Stimulated activated CD4-positive, alpha-beta T cell treated with anti-CD3 and anti-CD28 coated beads, Interleukin-15, amount 100 ng/mL, for 1 hour (primary cell): Measurements from ENCODE around the gene SALL3.
"Not testable (repeated sequence)": the region's sequence is repeated elsewhere in the genome, so short reads cannot be mapped to it uniquely, and the experiment has no call there.

ENCODE experiments used
- DNase-seq, 2 donors: peaks; one replicate each; pipeline ENCODE4 v3.0.0-alpha.2; 2020; ENCODE audit warnings: low read depth in 1 of 2, low spot score in 1 of 2

Gene SALL3

GRCh38 chr18:78979730-78980278 lies at the start of gene SALL3:
Gene SALL3, plus strand, starts transcription at chr18:78979818. Its CDS starts 457 bp downstream, at chr18:78980275.
- no peak for DNase-seq

GRCh38 chr18:78932281-78932680 lies 47.3 kb upstream of the SALL3 start:
- DNase-seq: no peak

GRCh38 chr18:78934003-78934402 lies 45.6 kb upstream of the SALL3 start:
- no peak for DNase-seq

- no peak for DNase-seq
Measured at GRCh38 chr18:78934551-78935225, 44.9 kb upstream of the SALL3 start.

- DNase-seq: no peak
Measured at GRCh38 chr18:78935406-78935805, 44.2 kb upstream of the SALL3 start.

- no peak for DNase-seq
Measured at GRCh38 chr18:78936251-78937005, 43.2 kb upstream of the SALL3 start.

GRCh38 chr18:78937166-78937565 lies 42.5 kb upstream of the SALL3 start:
- DNase-seq: no peak

GRCh38 chr18:78939105-78939504 lies 40.5 kb upstream of the SALL3 start:
- DNase-seq: no peak

GRCh38 chr18:78939734-78940494 lies 39.7 kb upstream of the SALL3 start:
- DNase-seq: no peak

- not testable (repeated sequence) for DNase-seq
Measured at GRCh38 chr18:78942236-78942635, 37.4 kb upstream of the SALL3 start.

- DNase-seq: no peak
Measured at GRCh38 chr18:78945628-78946027, 34.0 kb upstream of the SALL3 start.

- no peak for DNase-seq
Measured at GRCh38 chr18:78947291-78947690, 32.3 kb upstream of the SALL3 start.

GRCh38 chr18:78948221-78948620 lies 31.4 kb upstream of the SALL3 start:
- DNase-seq: no peak

- DNase-seq: no peak
Measured at GRCh38 chr18:78948707-78949106, 30.9 kb upstream of the SALL3 start.

GRCh38 chr18:78949216-78949615 lies 30.4 kb upstream of the SALL3 start:
- no peak for DNase-seq

GRCh38 chr18:78950386-78950785 lies 29.2 kb upstream of the SALL3 start:
- no peak for DNase-seq

- DNase-seq: no peak
Measured at GRCh38 chr18:78953566-78953965, 26.1 kb upstream of the SALL3 start.

GRCh38 chr18:78955051-78955450 lies 24.6 kb upstream of the SALL3 start:
- no peak for DNase-seq

- DNase-seq: no peak
Measured at GRCh38 chr18:78957140-78957539, 22.5 kb upstream of the SALL3 start.

- DNase-seq: no peak
Measured at GRCh38 chr18:78960709-78961108, 18.9 kb upstream of the SALL3 start.

- no peak for DNase-seq
Measured at GRCh38 chr18:78962098-78962497, 17.5 kb upstream of the SALL3 start.

- DNase-seq: not testable (repeated sequence)
Measured at GRCh38 chr18:78964727-78965126, 14.9 kb upstream of the SALL3 start.
